DOHH2 (cell line): ENCODE data around the gene SUMO4.

Experiments
- H3F3A ChIP-seq: fragments of 200-600 bp; sonication (generic), shearing (Covaris generic); 2 replicates; pipeline ENCODE4 v1.6.0; 2016; ENCODE audit warnings: antibody characterized with exemption, mild to moderate bottlenecking; ENCODE audit not compliant: control insufficient read depth, insufficient read depth
- H3K27ac ChIP-seq: fragments of 200-600 bp; sonication (generic); 2 replicates; pipeline ENCODE4 v1.5.1; 2014; ENCODE audit warnings: low read depth, mild to moderate bottlenecking, low read length, moderate library complexity
- H3K27me3 ChIP-seq: fragments of 200-600 bp; sonication (generic); 2 replicates; pipeline ENCODE4 v1.6.1; 2014; ENCODE audit warnings: mild to moderate bottlenecking, low read length, mixed read lengths; ENCODE audit not compliant: control insufficient read depth
- H3K36me3 ChIP-seq: fragments of 200-600 bp; sonication (generic); 2 replicates; pipeline ENCODE4 v1.6.1; 2014; ENCODE audit warnings: mild to moderate bottlenecking, low read length, moderate library complexity, mixed read lengths; ENCODE audit not compliant: control insufficient read depth
- H3K4me1 ChIP-seq: fragments of 200-600 bp; sonication (generic); 2 replicates; pipeline ENCODE4 v1.6.1; 2014; ENCODE audit warnings: mild to moderate bottlenecking, low read length, mixed read lengths; ENCODE audit not compliant: control insufficient read depth
- H3K4me2 ChIP-seq: fragments of 200-600 bp; sonication (generic); 2 replicates; pipeline ENCODE4 v1.6.0; 2014; ENCODE audit warnings: mild to moderate bottlenecking, low read length, moderate library complexity
- H3K4me3 ChIP-seq: fragments of 200-600 bp; sonication (generic); 2 replicates; pipeline ENCODE4 v1.5.1; 2014; ENCODE audit warnings: mild to moderate bottlenecking, low read length, mixed read lengths
- H3K79me2 ChIP-seq: fragments of 200-600 bp; sonication (generic); 2 replicates; pipeline ENCODE4 v1.6.1; 2014; ENCODE audit warnings: mild to moderate bottlenecking, low read length, mixed read lengths; ENCODE audit not compliant: control insufficient read depth
- H3K9me2 ChIP-seq: fragments of 200-600 bp; sonication (generic); replicated peaks from 2 replicates; pipeline ENCODE4 v1.6.1; 2014; ENCODE audit warnings: mild to moderate bottlenecking, low read length, mixed read lengths; ENCODE audit not compliant: control insufficient read depth
- H3K9me3 ChIP-seq: fragments of 200-600 bp; sonication (generic); 2 replicates; pipeline ENCODE4 v1.6.1; 2014; ENCODE audit warnings: antibody characterized with exemption, low read length, mixed read lengths; ENCODE audit not compliant: control insufficient read depth, insufficient read depth
- H4K20me1 ChIP-seq: fragments of 200-600 bp; sonication (generic); 2 replicates; pipeline ENCODE4 v1.6.0; 2014; ENCODE audit warnings: low read depth, mild to moderate bottlenecking, antibody characterized with exemption, low read length, moderate library complexity; ENCODE audit not compliant: control insufficient read depth, insufficient read depth
- CTCF ChIP-seq: fragments of 200-600 bp; sonication (generic); IDR thresholded peaks from one replicate; pipeline ENCODE4 v1.5.1; 2014; ENCODE audit warnings: antibody characterized with exemption, mild to moderate bottlenecking, low read depth, low read length; ENCODE audit not compliant: poor library complexity, severe bottlenecking
- EZH2phosphoT487 ChIP-seq: fragments of 200-600 bp; sonication (generic); IDR thresholded peaks from 2 replicates; pipeline ENCODE4 v1.6.1; 2017; ENCODE audit warnings: borderline replicate concordance, mild to moderate bottlenecking, antibody characterized with exemption, low read length, moderate library complexity, mixed read lengths

SUMO4 gene

GRCh38 chr6:149384464-149384863 is 15.6 kb upstream of the SUMO4 start:
- no peaks in the 10 kb centered on the region for H3K9me2 ChIP-seq
- H3K27me3 ChIP-seq = no peaks in the 10 kb centered on the region
- no peak overlapping the region for H3K4me3 ChIP-seq
- no peaks in the 10 kb centered on the region for H4K20me1 ChIP-seq
- H3F3A ChIP-seq = no peaks in the 10 kb centered on the region
- no peaks in the 10 kb centered on the region for H3K4me1 ChIP-seq
- H3K4me2 ChIP-seq = no peak overlapping the region
- peaks cover 36% of the 10 kb centered on the region for H3K36me3 ChIP-seq
- TF ChIP-seq EZH2phosphoT487 (no peak), CTCF (no peak)
- H3K27ac ChIP-seq = no peak overlapping the region
- 0 out of 2 replicates have a peak, but pooled peaks cover 7% of the 10 kb centered on the region for H3K79me2 ChIP-seq
- H3K9me3 ChIP-seq = no peaks in the 10 kb centered on the region

GRCh38 chr6:149385998-149386646 is 13.9 kb upstream of the SUMO4 start:
- H3K4me1 ChIP-seq = no peaks in the 10 kb centered on the region
- H3K79me2 ChIP-seq = 0 out of 2 replicates have a peak, but pooled peaks cover 2% of the 10 kb centered on the region
- H3F3A ChIP-seq = no peaks in the 10 kb centered on the region
- H3K27me3 ChIP-seq = no peaks in the 10 kb centered on the region
- H3K9me2 ChIP-seq = no peaks in the 10 kb centered on the region
- H3K4me2 ChIP-seq = no peak overlapping the region
- H4K20me1 ChIP-seq = no peaks in the 10 kb centered on the region
- H3K9me3 ChIP-seq = no peaks in the 10 kb centered on the region
- TF ChIP-seq CTCF (no peak), EZH2phosphoT487 (no peak)
- no peak overlapping the region for H3K27ac ChIP-seq
- H3K36me3 ChIP-seq = peaks cover 23% of the 10 kb centered on the region
- H3K4me3 ChIP-seq = no peak overlapping the region

GRCh38 chr6:149387779-149388512 is 12.1 kb upstream of the SUMO4 start:
- Histone ChIP-seq H3K79me2 (peaks cover 7% of the 10 kb centered on the region), H3K4me1 (no peaks in the 10 kb centered on the region), H3K27me3 (no peaks in the 10 kb centered on the region), H3K4me3 (no peak overlapping the region), H3F3A (no peaks in the 10 kb centered on the region), H3K9me3 (no peaks in the 10 kb centered on the region), H3K4me2 (no peak overlapping the region), H3K36me3 (peaks cover 17% of the 10 kb centered on the region; the same call in 1 of the 2 replicates), H3K9me2 (no peaks in the 10 kb centered on the region), H4K20me1 (no peaks in the 10 kb centered on the region), H3K27ac (no peak overlapping the region)
- no peak for TF ChIP-seq CTCF
- TF ChIP-seq EZH2phosphoT487 = no peak
